ENCODE measurements around the gene SLC4A1AP. TPM values are rescaled to one million over a fixed set of nuclear protein-coding genes. Genes with fewer than 3 reads are reported as not detected.
"Not testable (repeated sequence)": the region's sequence is repeated elsewhere in the genome, so short reads cannot be mapped to it uniquely, and the experiment has no call there.

SLC4A1AP gene
- polyA plus RNA-seq, 1 donor from 2014 or later, result 47.9 TPM

- H2AFZ ChIP-seq (ENCODE audit: low read depth, low read length); H3F3A ChIP-seq (ENCODE audit: insufficient read depth, low read length, poor library complexity, severe bottlenecking); H3K27me3 ChIP-seq (ENCODE audit: insufficient read depth, low read depth, low read length); H4K20me1 ChIP-seq (ENCODE audit: insufficient read depth); H3K9ac ChIP-seq (ENCODE audit: low read length); H3K27ac ChIP-seq (ENCODE audit: low read length); H3K9me2 ChIP-seq (ENCODE audit: insufficient read depth, low read length); H3K4me2 ChIP-seq (ENCODE audit: low read length); H3K9me3 ChIP-seq (ENCODE audit: low read length); H3K79me2 ChIP-seq (replicated peaks; ENCODE audit: insufficient read depth, low read length); H3K36me3 ChIP-seq (ENCODE audit: insufficient read depth, low read length): not testable (repeated sequence)
- peak overlapping the region; percentile 71 for H3K4me3 ChIP-seq (ENCODE audit: low read length)
These were observed 33.4 kb upstream of the SLC4A1AP start for GRCh38 chr2:27630257-27630656.

GRCh38 chr2:27634291-27634690 lies 29.4 kb upstream of the SLC4A1AP start:
- Histone ChIP-seq H3F3A (ENCODE audit: insufficient read depth, low read length, poor library complexity, severe bottlenecking) (no peaks in the 10 kb centered on the region), H4K20me1 (ENCODE audit: insufficient read depth) (no peaks in the 10 kb centered on the region), H3K4me2 (ENCODE audit: low read length) (no peak overlapping the region), H3K79me2 (replicated peaks; ENCODE audit: insufficient read depth, low read length) (peaks cover 5% of the 10 kb centered on the region), H3K4me3 (ENCODE audit: low read length) (no peak overlapping the region), H2AFZ (ENCODE audit: low read depth, low read length) (no peak overlapping the region), H3K9me3 (ENCODE audit: low read length) (no peaks in the 10 kb centered on the region), H3K36me3 (ENCODE audit: insufficient read depth, low read length) (peaks cover 6% of the 10 kb centered on the region), H3K9ac (ENCODE audit: low read length) (no peak overlapping the region), H3K27ac (ENCODE audit: low read length) (no peak overlapping the region), H3K9me2 (ENCODE audit: insufficient read depth, low read length) (no peaks in the 10 kb centered on the region), H3K27me3 (ENCODE audit: insufficient read depth, low read depth, low read length) (no peaks in the 10 kb centered on the region)
- TF ChIP-seq EZH2 (IDR thresholded peaks at IDR 0.05; ENCODE audit: borderline replicate concordance, insufficient read depth, low read length, poor library complexity, severe bottlenecking) (no peak), TAF1 (IDR thresholded peaks at IDR 0.05; ENCODE audit: low read depth) (no peak), POLR2AphosphoS5 (IDR thresholded peaks at IDR 0.05) (no peak), SMC3 (conservative IDR thresholded peaks at IDR 0.05; ENCODE audit: poor library complexity) (no peak), MXI1 (conservative IDR thresholded peaks at IDR 0.05; ENCODE audit: poor library complexity, severe bottlenecking) (no peak), REST (IDR thresholded peaks at IDR 0.05; ENCODE audit: borderline replicate concordance) (no peak), RAD21 (conservative IDR thresholded peaks at IDR 0.05) (no peak), EP300 (conservative IDR thresholded peaks at IDR 0.05; ENCODE audit: poor library complexity, severe bottlenecking) (no peak)

GRCh38 chr2:27636766-27637165 lies 26.9 kb upstream of the SLC4A1AP start:
- no peak for TF ChIP-seq POLR2AphosphoS5 (IDR thresholded peaks at IDR 0.05)
- TF ChIP-seq EZH2 (IDR thresholded peaks at IDR 0.05; ENCODE audit: borderline replicate concordance, insufficient read depth, low read length, poor library complexity, severe bottlenecking), result no peak
- no peak for TF ChIP-seq TAF1 (IDR thresholded peaks at IDR 0.05; ENCODE audit: low read depth)
- TF ChIP-seq CTCF (IDR thresholded peaks at IDR 0.05; ENCODE audit: poor library complexity, severe bottlenecking), result no peak
- Histone ChIP-seq H3K9ac (ENCODE audit: low read length) (no peak overlapping the region), H3K4me2 (ENCODE audit: low read length) (no peak overlapping the region), H3K9me2 (ENCODE audit: insufficient read depth, low read length) (no peaks in the 10 kb centered on the region), H3F3A (ENCODE audit: insufficient read depth, low read length, poor library complexity, severe bottlenecking) (no peaks in the 10 kb centered on the region), H4K20me1 (ENCODE audit: insufficient read depth) (no peaks in the 10 kb centered on the region), H3K79me2 (replicated peaks; ENCODE audit: insufficient read depth, low read length) (no peaks in the 10 kb centered on the region), H3K36me3 (ENCODE audit: insufficient read depth, low read length) (no peaks in the 10 kb centered on the region), H3K27ac (ENCODE audit: low read length) (no peak overlapping the region), H3K4me3 (ENCODE audit: low read length) (no peak overlapping the region), H3K9me3 (ENCODE audit: low read length) (no peaks in the 10 kb centered on the region), H3K27me3 (ENCODE audit: insufficient read depth, low read depth, low read length) (no peaks in the 10 kb centered on the region), H2AFZ (ENCODE audit: low read depth, low read length) (no peak overlapping the region)

All from neural cell (in vitro differentiated cells).